Thymus (tissue), 11 donors: Measurements from ENCODE around the gene GNA14. TPM values are rescaled to one million over a fixed set of nuclear protein-coding genes. Genes with fewer than 3 reads are reported as not detected.

Experiments
- DNase-seq, 9 donors: peaks; one replicate each; pipeline ENCODE4 v3.0.0-alpha.2; 2013; ENCODE audit warnings: low spot score in 9 of 9, low read depth in 6 of 9, missing footprints in 1 of 9
- H3K27ac ChIP-seq, 2 donors: one replicate each; pipeline ENCODE4 v1.5.1; 2013; ENCODE audit warnings: control low read depth in 1 of 2, low read depth in 1 of 2, low read length in 1 of 2, mild to moderate bottlenecking in 1 of 2, moderate library complexity in 1 of 2
- H3K27me3 ChIP-seq, 2 donors: one replicate each; pipeline ENCODE4 v1.5.1; 2013; ENCODE audit warnings: low read length in 1 of 2; ENCODE audit not compliant: control insufficient read depth in 2 of 2, insufficient read depth in 1 of 2
- H3K36me3 ChIP-seq, 2 donors: one replicate each; pipeline ENCODE4 v1.5.1; 2013; ENCODE audit warnings: low read length in 1 of 2, mild to moderate bottlenecking in 1 of 2, moderate library complexity in 1 of 2; ENCODE audit not compliant: control insufficient read depth in 2 of 2, insufficient read depth in 2 of 2
- H3K4me1 ChIP-seq, 2 donors: one replicate each; pipeline ENCODE4 v1.5.1; 2013; ENCODE audit warnings: low read length in 2 of 2; ENCODE audit not compliant: control insufficient read depth in 2 of 2, insufficient read depth in 2 of 2
- H3K4me3 ChIP-seq, 2 donors: one replicate each; pipeline ENCODE4 v1.5.1; 2013; ENCODE audit warnings: low read length in 2 of 2, control low read depth in 1 of 2, mild to moderate bottlenecking in 1 of 2
- H3K9me3 ChIP-seq, 2 donors: one replicate each; pipeline ENCODE4 v1.5.1; 2013; ENCODE audit warnings: low read length in 1 of 2, mild to moderate bottlenecking in 1 of 2; ENCODE audit not compliant: control insufficient read depth in 2 of 2, insufficient read depth in 1 of 2
- WGBS: extraction: QIAGEN DNeasy Blood & Tissue Kit; methylation state at CpG from one replicate; pipeline ENCODE4 v1.1.7; 2013; 5-methylcytosine and 5-hydroxymethylcytosine counted together
- polyA plus RNA-seq: library from polyadenylated mRNA; stranded (reverse); fragments of 200-250 nt; gene quantifications from one replicate; pipeline ENCODE4 v1.2.3, GENCODE V29; 2013
- total RNA-seq: library from RNA; stranded (reverse); fragments of 120-200 nt; gene quantifications from one replicate; pipeline ENCODE4 v1.2.4, GENCODE V29; 2013
- donor health status: healthy.

Gene GNA14
- total and polyA plus RNA-seq, 2 donors: 0.47 to 1.4 TPM

DNA sequence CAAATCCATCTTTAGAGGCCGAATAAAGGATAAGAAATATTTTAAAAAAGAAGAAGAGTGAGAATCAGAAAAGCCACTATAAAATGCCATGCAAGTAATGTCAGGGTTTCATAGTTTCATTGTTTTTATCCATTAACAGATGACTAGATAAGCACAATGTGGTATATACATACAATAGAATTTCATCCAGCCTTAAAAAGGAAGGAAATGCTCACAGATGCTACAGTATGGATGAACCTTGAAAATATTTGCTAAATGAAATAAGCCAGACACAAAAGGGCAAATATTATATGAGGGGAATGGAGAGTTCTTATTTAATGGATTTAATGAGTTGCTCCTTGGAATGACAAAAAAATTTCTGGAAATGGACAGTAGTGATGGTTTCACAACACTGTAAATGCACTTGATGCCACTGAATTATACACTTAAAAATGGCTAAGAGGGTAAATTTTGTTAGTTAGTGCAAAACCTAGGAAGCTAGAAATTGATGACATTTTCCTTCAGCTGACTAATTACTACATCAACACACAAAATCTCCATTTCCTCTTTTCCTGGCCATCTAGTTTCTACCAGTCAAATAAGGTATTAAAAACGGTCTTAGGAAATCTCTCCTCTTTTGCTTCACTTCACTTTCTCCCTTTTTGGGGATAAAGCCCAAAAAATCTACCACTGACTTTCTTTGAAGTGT lies 86.6 kb downstream of the GNA14 start:
- no peaks in the 10 kb centered on the region for H3K27me3 ChIP-seq
- DNase-seq: no peak
- no peaks in the 10 kb centered on the region for H3K4me1 ChIP-seq
- H3K36me3 ChIP-seq: no peaks in the 10 kb centered on the region
- no peak overlapping the region for H3K4me3 ChIP-seq
- WGBS: 50% methylated on average over 2 of the region's 2 CpGs
- no peaks in the 10 kb centered on the region for H3K9me3 ChIP-seq
- H3K27ac ChIP-seq: no peak overlapping the region

DNA sequence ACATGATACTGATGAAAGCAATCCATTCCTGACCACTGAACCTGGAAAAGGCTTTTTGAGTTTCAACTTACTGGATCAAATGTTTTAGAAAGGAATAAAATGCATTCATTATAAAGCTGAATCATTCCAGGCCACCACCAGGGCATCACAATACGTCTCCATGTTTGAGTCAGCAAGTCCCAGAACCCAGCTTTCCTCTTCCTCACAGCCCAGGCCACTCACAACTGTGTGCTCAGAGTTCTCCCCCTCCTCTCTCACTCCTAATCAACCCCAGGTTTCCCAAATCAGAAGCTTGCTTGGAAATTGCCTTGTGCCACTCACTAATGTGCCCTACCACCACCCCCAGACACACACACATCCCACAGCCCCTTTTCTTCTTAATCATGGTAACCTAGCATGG lies 91.7 kb downstream of the GNA14 start:
- H3K27me3 ChIP-seq: no peaks in the 10 kb centered on the region
- 88% methylated on average over 1 of the region's 1 CpG for WGBS

DNA sequence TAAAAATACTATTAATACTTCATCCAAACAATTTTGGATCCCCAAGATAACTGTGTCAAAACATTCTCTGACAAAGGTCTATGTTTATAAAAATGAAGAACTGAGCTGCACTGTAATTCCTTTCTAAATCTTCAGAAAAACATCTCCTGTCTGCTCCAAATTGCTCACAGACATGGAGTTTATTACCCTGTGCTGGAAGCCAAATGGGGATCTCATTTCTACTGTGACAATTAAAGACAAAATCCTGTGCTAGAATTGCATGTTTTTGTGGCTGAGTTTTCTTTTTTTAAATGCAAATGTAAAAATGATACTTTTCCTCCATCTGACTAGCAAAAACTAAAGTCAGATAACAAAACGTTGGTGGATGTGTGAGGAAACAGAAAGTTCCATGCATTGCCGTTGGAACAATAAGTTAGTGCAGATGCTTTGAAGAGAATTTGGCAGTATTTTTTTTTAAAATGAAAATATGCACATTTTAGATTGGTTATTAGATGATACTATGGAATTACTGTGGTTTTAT lies 93.5 kb downstream of the GNA14 start:
- DNase-seq: no peak
- no peaks in the 10 kb centered on the region for H3K4me1 ChIP-seq
- H3K4me3 ChIP-seq: no peak overlapping the region
- no peaks in the 10 kb centered on the region for H3K27me3 ChIP-seq
- H3K9me3 ChIP-seq: no peaks in the 10 kb centered on the region
- WGBS: 83% methylated on average over 2 of the region's 2 CpGs
- H3K36me3 ChIP-seq: no peaks in the 10 kb centered on the region
- H3K27ac ChIP-seq: no peak overlapping the region

More for the DNA sequence above, 91.7 kb downstream of the GNA14 start:
- Histone ChIP-seq H3K4me3 (no peak overlapping the region), H3K27ac (no peak overlapping the region), H3K4me1 (no peaks in the 10 kb centered on the region), H3K36me3 (no peaks in the 10 kb centered on the region), H3K9me3 (no peaks in the 10 kb centered on the region)
- DNase-seq: no peak

GRCh38 chr9:77547106-77547730 lies 100.9 kb downstream of the GNA14 start:
- no peaks in the 10 kb centered on the region for H3K4me1 ChIP-seq
- no peak overlapping the region for H3K27ac ChIP-seq
- no peaks in the 10 kb centered on the region for H3K36me3 ChIP-seq
- H3K4me3 ChIP-seq: no peak overlapping the region
- no peaks in the 10 kb centered on the region for H3K27me3 ChIP-seq
- WGBS: 94% methylated on average over 5 of the region's 5 CpGs
- DNase-seq: no peak
- H3K9me3 ChIP-seq: peaks cover 0 to 12% of the 10 kb centered on the region in 2 donors

GRCh38 chr9:77546376-77546950 lies 101.7 kb downstream of the GNA14 start:
- H3K4me1 ChIP-seq: no peaks in the 10 kb centered on the region
- no peak overlapping the region for H3K4me3 ChIP-seq
- H3K9me3 ChIP-seq: peaks cover 0 to 14% of the 10 kb centered on the region in 2 donors
- H3K36me3 ChIP-seq: no peaks in the 10 kb centered on the region
- DNase-seq: no peak
- no peak overlapping the region for H3K27ac ChIP-seq
- no peaks in the 10 kb centered on the region for H3K27me3 ChIP-seq
- WGBS: 96% methylated on average over 5 of the region's 5 CpGs

- WGBS: 92% methylated on average over 3 of the region's 3 CpGs
- peaks cover 0 to 14% of the 10 kb centered on the region in 2 donors for H3K9me3 ChIP-seq
Measured at GRCh38 chr9:77544546-77544945, 103.6 kb downstream of the GNA14 start.

GRCh38 chr9:77543131-77543822 lies 104.8 kb downstream of the GNA14 start:
- Histone ChIP-seq H3K36me3 (no peaks in the 10 kb centered on the region), H3K9me3 (peaks cover 0 to 14% of the 10 kb centered on the region in 2 donors), H3K4me1 (no peaks in the 10 kb centered on the region), H3K27me3 (no peaks in the 10 kb centered on the region), H3K27ac (no peak overlapping the region), H3K4me3 (no peak overlapping the region)
- no peak for DNase-seq
- 87% methylated on average over 7 of the region's 7 CpGs for WGBS

More at GRCh38 chr9:77544546-77544945, 103.6 kb downstream of the GNA14 start:
- no peak overlapping the region for H3K27ac ChIP-seq
- no peaks in the 10 kb centered on the region for H3K36me3 ChIP-seq
- H3K4me1 ChIP-seq: no peaks in the 10 kb centered on the region
- no peak overlapping the region for H3K4me3 ChIP-seq
- H3K27me3 ChIP-seq: no peaks in the 10 kb centered on the region
- no peak for DNase-seq

DNA sequence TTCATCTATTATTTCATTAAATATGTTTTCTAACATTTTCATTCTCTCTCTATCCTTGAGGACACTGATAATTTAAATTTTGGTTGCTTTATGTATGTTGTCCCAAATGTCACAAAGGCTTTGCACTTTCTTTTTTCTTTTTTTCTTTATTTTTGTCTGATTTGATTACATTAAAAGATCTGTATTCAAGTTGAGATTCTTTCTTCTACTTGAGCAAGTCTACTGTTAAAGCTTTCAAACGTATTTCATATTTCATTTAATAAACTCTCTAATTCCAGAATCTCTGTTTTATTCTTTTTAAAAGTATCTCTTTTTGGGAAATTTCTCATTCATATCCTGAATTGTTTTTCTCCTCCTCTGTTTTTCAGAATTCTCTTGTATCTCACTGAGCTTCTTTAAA lies 106.5 kb downstream of the GNA14 start:
- no peak for DNase-seq
- Histone ChIP-seq H3K27ac (no peak overlapping the region), H3K9me3 (peaks cover 0 to 14% of the 10 kb centered on the region in 2 donors), H3K27me3 (no peaks in the 10 kb centered on the region), H3K4me1 (no peaks in the 10 kb centered on the region), H3K4me3 (no peak overlapping the region), H3K36me3 (no peaks in the 10 kb centered on the region)
- 98% methylated on average over 1 of the region's 1 CpG for WGBS

GRCh38 chr9:77541055-77541454 lies 107.1 kb downstream of the GNA14 start:
- 91% methylated on average over 2 of the region's 2 CpGs for WGBS
- Histone ChIP-seq H3K9me3 (peaks cover 0 to 14% of the 10 kb centered on the region in 2 donors), H3K36me3 (no peaks in the 10 kb centered on the region), H3K27me3 (no peaks in the 10 kb centered on the region), H3K4me1 (no peaks in the 10 kb centered on the region), H3K4me3 (no peak overlapping the region), H3K27ac (no peak overlapping the region)
- DNase-seq: no peak
